GM23248 (cell line): ENCODE measurements around the gene IQGAP3. TPM values are rescaled to one million over a fixed set of nuclear protein-coding genes. Genes with fewer than 3 reads are reported as not detected.

Experiments used
- DNase-seq: peaks from one replicate; pipeline ENCODE4 v3.0.0-alpha.2; 2015
- H2AFZ ChIP-seq: fragments of 200-600 bp; sonication (generic); 2 replicates; pipeline ENCODE4 v1.6.1; 2016; ENCODE audit warnings: antibody characterized with exemption
- H3F3A ChIP-seq: fragments of 200-600 bp; sonication (generic); 2 replicates; pipeline ENCODE4 v1.6.1; 2016; ENCODE audit warnings: mild to moderate bottlenecking, antibody characterized with exemption, mixed run types; ENCODE audit not compliant: insufficient read depth
- H3K27ac ChIP-seq: fragments of 200-600 bp; sonication (generic); 2 replicates; pipeline ENCODE4 v1.5.1; 2016; ENCODE audit warnings: mild to moderate bottlenecking
- H3K27me3 ChIP-seq: fragments of 200-600 bp; sonication (generic); replicated peaks from 2 replicates; pipeline ENCODE4 v1.6.1; 2016; ENCODE audit warnings: mild to moderate bottlenecking; ENCODE audit not compliant: insufficient read depth
- H3K36me3 ChIP-seq: fragments of 200-600 bp; sonication (generic); 2 replicates; pipeline ENCODE4 v1.6.1; 2016; ENCODE audit warnings: low read depth, mild to moderate bottlenecking
- H3K4me1 ChIP-seq: fragments of 200-600 bp; sonication (generic); 2 replicates; pipeline ENCODE4 v1.6.1; 2016; ENCODE audit warnings: mild to moderate bottlenecking; ENCODE audit not compliant: insufficient read depth
- H3K4me2 ChIP-seq: fragments of 200-600 bp; sonication (generic); one replicate; pipeline ENCODE4 v1.6.1; 2016; ENCODE audit warnings: mild to moderate bottlenecking; ENCODE audit not compliant: unreplicated experiment
- H3K4me3 ChIP-seq: fragments of 200-600 bp; sonication (generic); 2 replicates; pipeline ENCODE4 v1.5.1; 2016; ENCODE audit warnings: mild to moderate bottlenecking
- H3K79me2 ChIP-seq: fragments of 200-600 bp; sonication (generic); 2 replicates; pipeline ENCODE4 v1.6.1; 2016; ENCODE audit warnings: mild to moderate bottlenecking; ENCODE audit not compliant: insufficient read depth
- H3K9ac ChIP-seq: fragments of 200-600 bp; sonication (generic); 2 replicates; pipeline ENCODE4 v1.6.1; 2016; ENCODE audit warnings: mild to moderate bottlenecking
- H3K9me2 ChIP-seq: fragments of 200-600 bp; sonication (generic); 2 replicates; pipeline ENCODE4 v1.6.1; 2016; ENCODE audit warnings: mixed run types, mild to moderate bottlenecking, moderate library complexity; ENCODE audit not compliant: insufficient read depth
- H3K9me3 ChIP-seq: fragments of 200-600 bp; sonication (generic); one replicate; pipeline ENCODE4 v1.6.1; 2017; ENCODE audit warnings: low read depth
- H4K20me1 ChIP-seq: fragments of 200-600 bp; sonication (generic); 2 replicates; pipeline ENCODE4 v1.6.0; 2016; ENCODE audit not compliant: insufficient read depth
- EZH2 ChIP-seq: fragments of 200-600 bp; sonication (generic); IDR thresholded peaks from 2 replicates; pipeline ENCODE4 v1.6.1; 2018; ENCODE audit warnings: antibody characterized with exemption, mild to moderate bottlenecking; ENCODE audit not compliant: insufficient read depth, poor library complexity, severe bottlenecking
- EZH2phosphoT487 ChIP-seq: fragments of 200-600 bp; sonication (generic); IDR thresholded peaks from 2 replicates; pipeline ENCODE4 v1.6.1; 2018; ENCODE audit warnings: antibody characterized with exemption, moderate library complexity, mild to moderate bottlenecking, low read depth; ENCODE audit not compliant: insufficient read depth
- WGBS, 2 experiments: methylation state at CpG; one replicate each; pipeline ENCODE4 v1.1.6; 2015 to 2017; ENCODE audit warnings: low lambda C conversion rate in 2 of 2, low coverage in 1 of 2; ENCODE audit errors: missing lambda C conversion rate in 2 of 2; 5-methylcytosine and 5-hydroxymethylcytosine counted together
- in situ Hi-C: fragments of 300-500 bp; cut with MboI; formaldehyde crosslinking; loops from 2 replicates; pipeline ENCODE4 v1.15.0; 2020
- polyA plus RNA-seq: library from polyadenylated mRNA; unstranded; fragments of >200 nt; fragmentation: Nextera tagmentation; extraction: Ambion mirVana; gene quantifications from 2 replicates; pipeline ENCODE4 v1.2.1, GENCODE V29; 2016
- total RNA-seq: library from RNA; depleted of rRNA; stranded (reverse); fragments of >200 nt; shearing (Covaris generic); gene quantifications from 2 replicates; pipeline ENCODE4 v1.2.3, GENCODE V29; 2014

Gene IQGAP3
- total and polyA plus RNA-seq, 2 experiments from 2014 or later = 5.6 to 14.7 TPM

- peak overlapping the region; percentile 100 for H3K27ac ChIP-seq
- DNase-seq = peak; percentile 93
- TF ChIP-seq EZH2phosphoT487 (no peak), EZH2 (no peak)
- peaks cover 41% of the 10 kb centered on the region for H3F3A ChIP-seq
- H3K36me3 ChIP-seq = no peaks in the 10 kb centered on the region
- no peaks in the 10 kb centered on the region; the same call in 1 of the 2 replicates for H4K20me1 ChIP-seq
- peak overlapping the region; percentile 63 for H3K4me3 ChIP-seq
- peak overlapping the region; percentile 38; the same call in 1 of the 2 replicates for H2AFZ ChIP-seq
- H3K9me3 ChIP-seq = no peaks in the 10 kb centered on the region
- peak overlapping the region; percentile 96 for H3K4me2 ChIP-seq
- H3K4me1 ChIP-seq = peaks cover 46% of the 10 kb centered on the region
- WGBS, 2 experiments = 5 to 7% methylated on average over 12 of the region's 12 CpGs
- peak overlapping the region; percentile 100 for H3K9ac ChIP-seq
- no peaks in the 10 kb centered on the region for H3K9me2 ChIP-seq
- peaks cover 25% of the 10 kb centered on the region for H3K79me2 ChIP-seq
- in situ Hi-C loops = no loop called here
- H3K27me3 ChIP-seq = no peaks in the 10 kb centered on the region
Measured at GRCh38 chr1:156502894-156503697, 69.3 kb downstream of the IQGAP3 start.

GRCh38 chr1:156502391-156502893 is 69.9 kb downstream of the IQGAP3 start:
- Histone ChIP-seq H4K20me1 (peaks cover under 1% of the 10 kb centered on the region; the same call in 1 of the 2 replicates), H3K9ac (peak overlapping the region; percentile 100), H3K27ac (peak overlapping the region; percentile 100), H3K4me2 (peak overlapping the region; percentile 96), H2AFZ (peak overlapping the region; percentile 38; the same call in 1 of the 2 replicates), H3K27me3 (no peaks in the 10 kb centered on the region), H3K36me3 (no peaks in the 10 kb centered on the region), H3F3A (peaks cover 44% of the 10 kb centered on the region), H3K4me1 (peaks cover 51% of the 10 kb centered on the region), H3K9me3 (no peaks in the 10 kb centered on the region), H3K9me2 (no peaks in the 10 kb centered on the region), H3K4me3 (peak overlapping the region; percentile 63), H3K79me2 (peaks cover 31% of the 10 kb centered on the region)
- no peak for TF ChIP-seq EZH2
- no peak for TF ChIP-seq EZH2phosphoT487
- peak; percentile 41 for DNase-seq
- 0% methylated on average over 1 of the region's 1 CpG for WGBS, 2 experiments
- in situ Hi-C loops = no loop called here

GRCh38 chr1:156500793-156501506 is 71.4 kb downstream of the IQGAP3 start:
- H4K20me1 ChIP-seq = peaks cover 14% of the 10 kb centered on the region; the same call in 1 of the 2 replicates
- peak overlapping the region; percentile 100 for H3K27ac ChIP-seq
- WGBS, 2 experiments = 0 to 1% methylated on average over 24 to 40 of the region's 57 CpGs
- peak overlapping the region; percentile 96 for H3K4me2 ChIP-seq
- TF ChIP-seq EZH2phosphoT487 (no peak), EZH2 (no peak)
- H3K79me2 ChIP-seq = peaks cover 46% of the 10 kb centered on the region
- H3K4me3 ChIP-seq = peak overlapping the region; percentile 96
- peak overlapping the region; percentile 100 for H3K9ac ChIP-seq
- peaks cover 66% of the 10 kb centered on the region for H3K4me1 ChIP-seq
- H3K9me3 ChIP-seq = no peaks in the 10 kb centered on the region
- H3F3A ChIP-seq = peaks cover 48% of the 10 kb centered on the region
- H2AFZ ChIP-seq = peak overlapping the region; percentile 56; the same call in 1 of the 2 replicates
- DNase-seq = peak; percentile 98
- H3K36me3 ChIP-seq = no peaks in the 10 kb centered on the region
- no peaks in the 10 kb centered on the region for H3K27me3 ChIP-seq
- in situ Hi-C loops = no loop called here
- H3K9me2 ChIP-seq = no peaks in the 10 kb centered on the region

GRCh38 chr1:156500543-156500792 is 71.9 kb downstream of the IQGAP3 start, which contains the start of gene MEF2D:
Gene MEF2D, minus strand, starts transcription at chr1:156500775. Its CDS starts 17,483 bp downstream, at chr1:156483292.
- Histone ChIP-seq H4K20me1 (peaks cover 18% of the 10 kb centered on the region; the same call in 1 of the 2 replicates), H3F3A (peaks cover 44% of the 10 kb centered on the region), H3K9me3 (no peaks in the 10 kb centered on the region), H3K27me3 (no peaks in the 10 kb centered on the region), H3K36me3 (no peaks in the 10 kb centered on the region), H3K4me2 (peak within 1 kb of the TSS; percentile 96), H3K27ac (peak within 1 kb of the TSS; percentile 100), H3K4me3 (peak within 1 kb of the TSS; percentile 96), H3K4me1 (peaks cover 65% of the 10 kb centered on the region), H2AFZ (peak within 1 kb of the TSS; percentile 56), H3K79me2 (peaks cover 51% of the 10 kb centered on the region), H3K9ac (peak within 1 kb of the TSS; percentile 100), H3K9me2 (no peaks in the 10 kb centered on the region)
- WGBS, 2 experiments = 1% methylated on average over 14 to 27 of the region's 27 CpGs
- TF ChIP-seq EZH2phosphoT487 = no peak
- TF ChIP-seq EZH2 = no peak
- DNase-seq = no peak
- in situ Hi-C loops = no loop called here
